NCI-H2227 (cell line): Measurements from ENCODE around the gene GPR153.

ENCODE experiments used
- DNase-seq: peaks from one replicate; lab custom pipeline; 2025; ENCODE audit not compliant: unreplicated experiment; lab: John Stamatoyannopoulos, UW

Gene GPR153

DNA sequence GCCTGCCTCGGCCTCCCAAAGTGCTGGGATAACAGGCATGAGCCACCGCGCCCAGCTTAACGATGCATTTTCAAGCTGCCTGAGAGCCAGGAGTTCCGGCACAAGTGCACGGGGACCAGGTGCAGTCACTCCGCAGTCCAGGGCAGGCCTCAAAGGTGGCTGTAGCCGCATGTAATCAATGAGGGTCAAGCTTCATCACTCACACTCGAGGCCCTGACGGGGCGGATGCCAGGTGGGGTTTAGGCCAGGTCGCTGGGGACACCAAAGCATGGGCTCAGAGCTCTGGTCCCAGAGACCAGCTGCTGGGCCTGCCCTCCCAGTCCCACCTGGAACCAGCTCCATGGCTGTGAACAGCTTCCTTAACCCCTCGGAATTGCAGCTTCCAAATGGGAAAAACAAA lies 26.1 kb upstream of the GPR153 start:
- no peak for DNase-seq

GRCh38 chr1:6286266-6286665 lies 25.4 kb upstream of the GPR153 start:
- DNase-seq, result no peak

- DNase-seq, result no peak
These were observed 24.4 kb upstream of the GPR153 start for GRCh38 chr1:6285336-6285735.

DNA sequence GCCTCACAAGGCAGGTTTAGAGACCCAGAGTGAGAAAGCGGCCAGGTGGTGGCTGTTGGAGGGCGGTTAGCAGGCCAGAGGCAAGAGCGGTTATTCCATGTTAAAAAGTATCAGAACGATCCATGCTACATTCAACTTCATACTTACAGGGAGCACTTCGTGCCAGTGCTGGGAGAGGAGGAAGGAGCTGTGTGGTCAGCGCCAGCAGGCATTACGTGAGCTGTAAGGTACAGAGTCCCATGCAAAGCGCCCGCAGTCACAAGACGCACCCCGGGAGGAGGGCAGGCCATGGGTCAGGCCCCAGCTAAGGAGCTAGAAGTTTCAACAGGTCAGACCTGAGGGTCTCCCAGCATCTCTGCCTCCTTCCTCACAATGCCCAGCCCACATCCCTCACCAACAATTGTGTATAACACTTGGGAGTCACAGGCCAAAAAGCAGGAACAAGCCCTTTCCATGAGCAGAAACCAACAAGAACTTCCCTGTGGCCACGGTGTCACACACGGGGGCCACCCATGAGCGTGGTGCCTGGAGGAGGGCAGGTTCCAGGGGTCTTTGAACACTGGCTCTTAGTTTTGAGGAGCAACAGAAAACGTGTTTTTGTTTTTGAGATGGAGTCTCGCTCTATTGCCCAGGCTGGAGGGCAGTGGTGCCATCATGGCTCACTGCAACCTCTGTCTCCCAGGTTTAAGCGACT lies 21.8 kb upstream of the GPR153 start:
- no peak for DNase-seq

- DNase-seq, result no peak
These were observed 20.9 kb upstream of the GPR153 start for GRCh38 chr1:6281511-6282402.

GRCh38 chr1:6280761-6281451 lies 20.0 kb upstream of the GPR153 start:
- DNase-seq, result no peak

- DNase-seq, result no peak
These were observed 18.9 kb upstream of the GPR153 start for GRCh38 chr1:6279613-6280383.

GRCh38 chr1:6279066-6279465 lies 18.2 kb upstream of the GPR153 start:
- DNase-seq, result no peak

DNA sequence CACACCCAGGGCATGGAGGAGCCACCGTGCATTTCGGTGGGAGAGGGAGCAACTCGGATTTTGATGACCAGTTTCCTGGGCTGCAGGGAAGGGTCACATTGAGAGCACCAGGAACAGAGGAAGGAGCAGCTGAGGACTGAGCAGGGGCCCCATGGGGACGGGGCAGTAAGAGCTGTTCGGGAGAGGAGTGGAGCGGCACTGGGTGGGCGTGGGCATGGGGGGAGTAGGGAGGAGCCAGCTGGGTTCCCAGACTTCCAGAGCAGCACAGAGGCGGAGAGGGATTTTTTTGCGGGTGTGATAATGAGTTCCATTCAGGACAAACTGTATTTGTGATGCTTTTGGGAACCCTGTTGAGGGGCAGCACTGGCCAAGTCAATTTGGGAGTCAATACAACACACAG lies 17.4 kb upstream of the GPR153 start:
- no peak for DNase-seq

GRCh38 chr1:6276811-6277555 lies 16.1 kb upstream of the GPR153 start:
- no peak for DNase-seq

DNA sequence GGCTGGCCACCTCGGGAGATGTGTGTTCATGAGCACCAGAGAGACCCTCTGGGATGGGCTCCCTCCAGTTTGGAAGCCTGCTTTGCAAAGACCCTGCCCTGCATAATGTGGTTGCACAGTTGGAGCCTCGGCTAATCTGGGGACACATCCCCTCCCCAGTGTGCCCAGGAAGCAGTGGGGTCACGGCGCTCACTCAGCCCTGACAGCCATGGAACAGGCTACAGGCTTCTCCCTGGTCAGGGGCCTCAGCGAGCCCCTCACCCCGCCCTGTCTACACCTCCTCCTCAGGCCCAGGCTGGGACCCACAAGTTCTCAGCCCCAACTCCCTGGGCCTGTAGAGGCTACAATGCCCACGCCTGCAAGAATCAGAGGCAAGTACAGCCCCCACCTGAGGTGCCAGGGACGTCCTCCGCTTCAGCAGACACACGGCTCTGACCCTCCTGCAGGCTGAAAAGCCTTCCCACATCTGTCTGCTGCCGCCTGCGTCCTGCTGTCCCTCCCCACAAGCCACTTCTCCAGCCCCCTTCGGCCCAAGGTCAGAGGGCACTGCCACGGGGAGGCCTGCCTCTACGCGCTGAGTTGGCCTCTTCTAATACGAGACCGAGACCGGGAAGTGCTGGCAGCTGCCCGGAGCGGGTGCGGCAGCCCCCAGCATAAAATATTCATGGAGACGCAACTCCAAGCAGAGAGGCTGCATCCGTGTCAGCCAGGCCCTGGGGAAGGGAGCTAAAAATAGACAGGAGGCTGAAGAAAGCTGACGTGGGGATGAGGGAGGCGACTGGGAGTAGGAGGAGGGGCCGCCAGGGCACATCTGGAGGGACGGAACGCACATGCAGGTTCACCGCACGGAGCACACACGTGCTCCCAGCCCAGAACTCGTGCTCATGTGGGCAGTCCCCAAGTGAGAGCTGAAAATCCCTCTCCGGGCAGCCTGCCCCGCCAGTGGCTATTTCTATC lies 15.2 kb upstream of the GPR153 start:
- peak; percentile 89 for DNase-seq

- no peak for DNase-seq
These were observed 13.8 kb upstream of the GPR153 start for GRCh38 chr1:6274622-6275139.

- DNase-seq, result no peak
These were observed 13.2 kb upstream of the GPR153 start for GRCh38 chr1:6274102-6274501.

DNA sequence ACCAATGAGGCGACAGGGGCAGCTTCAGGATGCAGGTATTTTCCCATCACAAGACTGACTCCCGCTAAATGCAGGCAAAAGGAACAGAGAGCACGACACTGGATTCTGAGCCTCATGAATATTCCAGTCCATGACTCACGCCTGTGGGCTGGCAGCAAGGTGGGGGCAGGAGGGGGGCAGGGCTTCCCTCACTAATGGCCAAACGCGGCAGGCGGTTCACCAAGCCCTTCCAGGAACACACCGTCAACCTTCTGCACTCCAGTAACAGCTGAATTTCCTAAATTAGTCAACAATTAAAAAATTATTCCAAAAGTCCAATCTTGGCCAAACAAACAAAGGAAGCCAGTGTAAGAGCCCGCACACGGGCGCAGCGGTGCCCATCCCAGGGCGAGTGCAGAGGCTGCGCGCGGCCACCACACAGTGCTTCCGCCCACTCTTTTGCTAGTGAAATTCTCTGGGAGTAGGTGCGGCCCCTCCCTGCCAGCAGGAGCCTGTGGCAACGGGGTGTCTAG lies 12.5 kb upstream of the GPR153 start:
- DNase-seq, result peak; percentile 32

- DNase-seq, result no peak
These were observed 12.0 kb upstream of the GPR153 start for GRCh38 chr1:6272868-6273267.

GRCh38 chr1:6272452-6272851 lies 11.6 kb upstream of the GPR153 start:
- DNase-seq, result no peak

GRCh38 chr1:6271554-6271953 lies 10.7 kb upstream of the GPR153 start:
- peak; percentile 41 for DNase-seq

GRCh38 chr1:6271006-6271405 lies 10.1 kb upstream of the GPR153 start:
- DNase-seq, result no peak

DNA sequence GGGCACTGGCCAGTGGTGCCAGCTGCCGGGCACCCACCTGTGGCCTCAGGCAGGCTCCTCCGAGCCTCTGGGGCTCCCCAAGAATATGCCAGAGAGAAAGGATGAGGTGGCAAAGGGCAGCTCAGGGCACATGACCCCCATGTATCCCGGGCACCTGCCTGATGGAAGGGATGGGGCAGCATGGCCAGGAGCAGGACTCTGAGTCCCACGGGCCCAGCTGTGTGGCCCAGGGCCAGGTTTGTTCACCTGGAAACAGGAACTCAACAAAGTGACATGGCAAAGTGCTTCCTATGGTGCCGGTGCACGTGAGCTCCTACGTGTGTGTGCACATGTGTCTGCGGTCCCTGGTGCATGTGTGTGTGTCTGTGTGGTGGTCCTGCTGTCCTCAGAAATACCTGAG lies 9.5 kb upstream of the GPR153 start:
- no peak for DNase-seq
